ENCODE data around the gene PRSS12. TPM values are rescaled to one million over a fixed set of nuclear protein-coding genes. Genes with fewer than 3 reads are reported as not detected.
"Not testable (repeated sequence)": the region's sequence is repeated elsewhere in the genome, so short reads cannot be mapped to it uniquely, and the experiment has no call there.

PRSS12 gene
- total RNA-seq (2021): 3.1 and 4.7 TPM in 2 replicates
- Bru-seq, nascent RNA: percentile 40 among the genes with signal in this experiment
- BruChase-seq, experiment 1, labeled RNA remaining after a 2-hour chase: percentile 43 among the genes with signal in this experiment
- percentile 38 among the genes with signal in this experiment for BruChase-seq, experiment 2, labeled RNA remaining after a 6-hour chase
- long read RNA-seq, full-length matches to known transcripts: 2 of 5 reads
- long read RNA-seq, partial matches to known transcripts: 2 of 5 reads
- long read RNA-seq, other reads (novel, unspliced or antisense): 1 of 5 reads

DNA sequence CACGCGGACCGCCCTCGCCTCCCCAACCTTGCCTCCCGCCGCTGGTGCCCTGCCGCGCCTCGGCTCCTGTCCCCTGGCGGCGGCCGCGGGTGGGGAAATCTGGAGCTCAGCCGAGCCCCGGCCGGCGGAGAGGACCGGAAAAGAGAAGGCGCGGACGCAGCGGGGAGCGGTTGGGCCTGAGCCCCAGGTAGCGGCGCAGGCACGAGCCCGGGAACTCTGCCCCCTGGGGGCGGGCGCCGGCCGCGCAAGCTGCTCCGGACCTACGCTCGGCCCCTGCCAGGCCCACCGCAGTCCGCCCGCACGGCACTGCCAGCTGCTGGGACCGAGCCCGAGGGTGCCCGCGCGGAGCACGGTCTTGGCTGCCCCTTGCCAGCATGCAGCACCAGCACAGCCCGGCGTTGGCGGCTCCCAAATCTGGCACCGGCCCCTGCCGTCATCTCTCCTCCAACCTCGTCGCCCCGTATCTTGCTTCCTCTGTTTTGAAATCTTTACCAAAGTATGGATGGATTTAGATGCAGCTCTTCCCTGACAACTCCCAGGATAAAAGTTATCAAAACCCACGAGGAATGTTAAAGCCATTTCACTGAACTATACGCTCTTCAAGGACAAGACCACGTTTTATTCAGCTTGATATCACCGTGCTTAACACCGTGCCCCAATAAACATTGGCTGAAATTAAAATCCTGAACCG, at the start of gene PRSS12:
TSS of gene PRSS12 (minus strand) at position 161 of the 691 bp plus-strand sequence. CDS start 283 bp downstream, outside the sequence.
- no peak for TF ChIP-seq EZH2 (IDR thresholded peaks at IDR 0.05; ENCODE audit: borderline replicate concordance, low read depth, low read length, poor library complexity, severe bottlenecking)
- TF ChIP-seq, protein P1, sequence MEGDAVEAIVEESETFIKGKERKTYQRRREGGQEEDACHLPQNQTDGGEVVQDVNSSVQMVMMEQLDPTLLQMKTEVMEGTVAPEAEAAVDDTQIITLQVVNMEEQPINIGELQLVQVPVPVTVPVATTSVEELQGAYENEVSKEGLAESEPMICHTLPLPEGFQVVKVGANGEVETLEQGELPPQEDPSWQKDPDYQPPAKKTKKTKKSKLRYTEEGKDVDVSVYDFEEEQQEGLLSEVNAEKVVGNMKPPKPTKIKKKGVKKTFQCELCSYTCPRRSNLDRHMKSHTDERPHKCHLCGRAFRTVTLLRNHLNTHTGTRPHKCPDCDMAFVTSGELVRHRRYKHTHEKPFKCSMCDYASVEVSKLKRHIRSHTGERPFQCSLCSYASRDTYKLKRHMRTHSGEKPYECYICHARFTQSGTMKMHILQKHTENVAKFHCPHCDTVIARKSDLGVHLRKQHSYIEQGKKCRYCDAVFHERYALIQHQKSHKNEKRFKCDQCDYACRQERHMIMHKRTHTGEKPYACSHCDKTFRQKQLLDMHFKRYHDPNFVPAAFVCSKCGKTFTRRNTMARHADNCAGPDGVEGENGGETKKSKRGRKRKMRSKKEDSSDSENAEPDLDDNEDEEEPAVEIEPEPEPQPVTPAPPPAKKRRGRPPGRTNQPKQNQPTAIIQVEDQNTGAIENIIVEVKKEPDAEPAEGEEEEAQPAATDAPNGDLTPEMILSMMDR (conservative IDR thresholded peaks at IDR 0.05; ENCODE audit: low read depth, low read length): peak; percentile 67
- H3K27ac ChIP-seq (ENCODE audit: low read depth, low read length, poor library complexity, severe bottlenecking): no peak within 1 kb of the TSS
- ChIA-PET CTCF (interaction anchor here (0.6 kb wide), 2 partner anchors 30 to 34 kb away, joined by 3 to 4 read pairs; no protein-coding TSS in a partner anchor), POLR2A (ENCODE audit: low non-redundant PET) (interaction anchor here (0.7 kb wide), 2 partner anchors 10 to 1760 kb away, joined by 7 to 10 read pairs; no protein-coding TSS in a partner anchor)
- H3K36me3 ChIP-seq (ENCODE audit: insufficient read depth, low read length, poor library complexity, severe bottlenecking): no peaks in the 10 kb centered on the region
- peaks cover 24% of the 10 kb centered on the region for H3K27me3 ChIP-seq (replicated peaks; ENCODE audit: insufficient read depth, low read depth, low read length, poor library complexity)
- H3K4me3 ChIP-seq (ENCODE audit: low read depth, low read length, poor library complexity, severe bottlenecking): peak within 1 kb of the TSS; percentile 53
- intact Hi-C loops (cut with micrococcal nuclease; ENCODE audit: unreplicated experiment): loop anchor here (5.0 kb wide), 1 partner anchor 71 kb away; no protein-coding TSS in a partner anchor
- no peaks in the 10 kb centered on the region for H3K4me1 ChIP-seq (ENCODE audit: insufficient read depth, low read length, poor library complexity, severe bottlenecking)
- BruUV-seq (replicated peaks): no TSS peak
- H3K9me3 ChIP-seq (ENCODE audit: low read depth, low read length, poor library complexity, severe bottlenecking): no peaks in the 10 kb centered on the region
- DNase-seq (ENCODE audit: low spot score): peak; percentile 85

DNA sequence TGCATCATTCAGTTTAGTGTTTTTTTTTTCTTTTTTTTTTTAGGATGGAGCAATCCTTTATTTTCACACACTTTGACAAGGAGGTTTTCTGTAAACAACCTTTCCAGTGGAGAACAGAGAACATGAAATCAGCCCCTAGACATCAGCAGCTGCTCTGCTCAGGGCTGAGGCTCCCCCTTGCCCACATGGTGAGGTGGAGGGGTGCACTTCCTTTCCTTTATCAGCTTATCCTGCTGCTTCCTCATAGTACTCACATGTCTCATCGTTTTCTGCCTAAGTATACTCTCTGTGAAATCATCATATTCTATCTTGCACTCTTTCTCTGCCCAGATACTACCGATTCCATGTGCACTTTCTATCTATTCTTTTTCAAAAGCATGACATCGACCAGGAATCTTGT, 47.6 kb upstream of the PRSS12 start:
- no peak for DNase-seq (ENCODE audit: low spot score)
- ChIA-PET CTCF (no interaction called here), POLR2A (ENCODE audit: low non-redundant PET) (no interaction called here)
- peaks cover 3% of the 10 kb centered on the region for H3K4me1 ChIP-seq (ENCODE audit: insufficient read depth, low read length, poor library complexity, severe bottlenecking)
- TF ChIP-seq, protein P1 (conservative IDR thresholded peaks at IDR 0.05; ENCODE audit: low read depth, low read length): no peak
- TF ChIP-seq EZH2 (IDR thresholded peaks at IDR 0.05; ENCODE audit: borderline replicate concordance, low read depth, low read length, poor library complexity, severe bottlenecking): no peak
- no peak overlapping the region for H3K4me3 ChIP-seq (ENCODE audit: low read depth, low read length, poor library complexity, severe bottlenecking)
- no peaks in the 10 kb centered on the region for H3K27me3 ChIP-seq (replicated peaks; ENCODE audit: insufficient read depth, low read depth, low read length, poor library complexity)
- intact Hi-C loops (cut with micrococcal nuclease; ENCODE audit: unreplicated experiment): no loop called here
- no peak overlapping the region for H3K27ac ChIP-seq (ENCODE audit: low read depth, low read length, poor library complexity, severe bottlenecking)
- no peaks in the 10 kb centered on the region for H3K36me3 ChIP-seq (ENCODE audit: insufficient read depth, low read length, poor library complexity, severe bottlenecking)
- peaks cover 6% of the 10 kb centered on the region for H3K9me3 ChIP-seq (ENCODE audit: low read depth, low read length, poor library complexity, severe bottlenecking)
- no TSS peak for BruUV-seq (replicated peaks)

DNA sequence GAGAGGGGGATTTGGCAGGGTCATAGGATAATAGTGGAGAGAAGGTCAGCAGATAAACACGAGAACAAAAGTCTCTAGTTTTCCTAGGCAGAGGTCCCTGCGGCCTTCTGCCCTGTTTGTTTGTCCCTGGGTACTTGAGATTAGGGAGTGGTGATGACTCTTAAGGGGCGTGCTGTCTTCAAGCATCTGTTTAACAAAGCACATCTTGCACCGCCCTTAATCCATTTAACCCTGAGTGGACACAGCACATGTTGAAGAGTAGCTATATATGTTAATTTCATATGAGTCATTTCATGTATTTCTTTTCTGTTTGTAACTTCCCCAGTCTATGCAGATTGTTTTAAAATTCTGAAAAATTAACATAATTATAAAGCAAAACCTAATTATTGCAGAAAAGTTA, 47.1 kb upstream of the PRSS12 start:
- CTCF ChIA-PET: not testable (repeated sequence)

More for the DNA sequence above, 47.1 kb upstream of the PRSS12 start:
- H3K9me3 ChIP-seq (ENCODE audit: low read depth, low read length, poor library complexity, severe bottlenecking); intact Hi-C loops (cut with micrococcal nuclease; ENCODE audit: unreplicated experiment); H3K36me3 ChIP-seq (ENCODE audit: insufficient read depth, low read length, poor library complexity, severe bottlenecking); DNase-seq (ENCODE audit: low spot score); H3K27ac ChIP-seq (ENCODE audit: low read depth, low read length, poor library complexity, severe bottlenecking); H3K4me1 ChIP-seq (ENCODE audit: insufficient read depth, low read length, poor library complexity, severe bottlenecking); H3K27me3 ChIP-seq (replicated peaks; ENCODE audit: insufficient read depth, low read depth, low read length, poor library complexity); POLR2A ChIA-PET (ENCODE audit: low non-redundant PET); BruUV-seq (replicated peaks); H3K4me3 ChIP-seq (ENCODE audit: low read depth, low read length, poor library complexity, severe bottlenecking): not testable (repeated sequence)

Measured in A673 (cell line).